ENCODE results near the gene DDIT3.

Gene DDIT3

GRCh38 chr12:57467915-57468314 lies 52.4 kb downstream of the DDIT3 start:
- Histone ChIP-seq H3K9me3 (ENCODE audit: low read depth, low read length) (no peaks in the 10 kb centered on the region), H3K4me3 (no peak overlapping the region), H3K36me3 (ENCODE audit: insufficient read depth, low read length) (no peaks in the 10 kb centered on the region), H3K27ac (no peak overlapping the region), H3K9ac (ENCODE audit: insufficient read length) (no peak overlapping the region)
- DNase-seq (ENCODE audit: low read depth, low spot score): no peak
- TF ChIP-seq EZH2 (IDR thresholded peaks at IDR 0.05) (no peak), FOXP2 (optimal IDR thresholded peaks at IDR 0.05; ENCODE audit: control extremely low read depth, extremely low read length, insufficient read depth) (no peak), POLR2AphosphoS5 (IDR thresholded peaks at IDR 0.05; ENCODE audit: borderline replicate concordance, low read depth, low read length) (no peak)

DNA sequence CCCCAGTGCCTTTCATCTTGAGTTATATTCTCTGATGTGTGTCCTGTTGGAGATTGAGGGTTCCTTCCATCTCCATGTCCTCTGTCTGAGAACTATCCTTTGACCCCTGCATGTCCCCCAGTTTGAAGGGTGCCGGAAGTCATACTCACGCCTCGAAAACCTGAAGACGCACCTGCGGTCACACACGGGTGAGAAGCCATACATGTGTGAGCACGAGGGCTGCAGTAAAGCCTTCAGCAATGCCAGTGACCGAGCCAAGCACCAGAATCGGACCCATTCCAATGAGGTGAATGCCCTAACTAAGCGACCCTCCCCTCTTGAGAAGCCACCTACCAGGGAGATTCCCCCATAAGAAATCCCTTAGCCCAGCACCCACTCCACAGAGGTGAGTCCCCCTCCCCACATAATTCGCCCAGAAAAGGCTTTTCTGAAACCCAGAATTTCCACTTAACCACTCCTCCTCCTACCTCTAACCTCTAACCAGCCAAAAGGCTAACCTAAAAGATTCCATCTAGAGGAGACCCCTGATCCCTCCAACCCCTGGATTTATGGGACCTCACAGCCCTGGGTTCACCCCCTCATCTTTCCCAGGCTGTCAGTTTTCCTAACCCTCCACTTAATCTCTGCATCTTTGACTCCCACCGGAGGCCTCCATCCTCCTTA lies 53.0 kb downstream of the DDIT3 start:
- H3K4me3 ChIP-seq: no peak overlapping the region
- no peaks in the 10 kb centered on the region for H3K36me3 ChIP-seq (ENCODE audit: insufficient read depth, low read length)

More for the DNA sequence above, 53.0 kb downstream of the DDIT3 start:
- TF ChIP-seq EZH2 (IDR thresholded peaks at IDR 0.05) (no peak), POLR2AphosphoS5 (IDR thresholded peaks at IDR 0.05; ENCODE audit: borderline replicate concordance, low read depth, low read length) (no peak), FOXP2 (optimal IDR thresholded peaks at IDR 0.05; ENCODE audit: control extremely low read depth, extremely low read length, insufficient read depth) (no peak)
- Histone ChIP-seq H3K9me3 (ENCODE audit: low read depth, low read length) (no peaks in the 10 kb centered on the region), H3K27ac (no peak overlapping the region), H3K9ac (ENCODE audit: insufficient read length) (no peak overlapping the region)
- DNase-seq (ENCODE audit: low read depth, low spot score): no peak
